ENCODE measurements around the gene GPC6.

DNA sequence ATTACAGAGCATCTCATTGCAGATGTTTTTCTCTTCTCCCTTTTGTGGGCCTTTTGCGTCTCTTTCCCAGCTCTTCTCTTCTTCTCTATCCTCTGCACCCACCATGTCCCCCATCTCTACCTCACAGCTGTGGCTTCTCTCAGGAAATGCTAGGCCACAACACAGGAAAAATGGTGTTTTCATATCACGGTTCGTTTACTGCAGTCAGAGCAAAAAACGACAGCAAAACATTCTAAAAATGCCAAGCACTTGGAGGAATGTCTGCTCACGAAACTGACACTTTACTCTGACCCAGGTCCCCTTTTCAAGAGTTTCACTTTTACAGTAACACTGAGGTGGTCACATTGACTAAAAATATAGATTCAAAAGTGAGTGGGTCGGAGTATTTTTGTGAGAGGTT lies 1100.7 kb downstream of the GPC6 start:
- TF ChIP-seq, protein P1, sequence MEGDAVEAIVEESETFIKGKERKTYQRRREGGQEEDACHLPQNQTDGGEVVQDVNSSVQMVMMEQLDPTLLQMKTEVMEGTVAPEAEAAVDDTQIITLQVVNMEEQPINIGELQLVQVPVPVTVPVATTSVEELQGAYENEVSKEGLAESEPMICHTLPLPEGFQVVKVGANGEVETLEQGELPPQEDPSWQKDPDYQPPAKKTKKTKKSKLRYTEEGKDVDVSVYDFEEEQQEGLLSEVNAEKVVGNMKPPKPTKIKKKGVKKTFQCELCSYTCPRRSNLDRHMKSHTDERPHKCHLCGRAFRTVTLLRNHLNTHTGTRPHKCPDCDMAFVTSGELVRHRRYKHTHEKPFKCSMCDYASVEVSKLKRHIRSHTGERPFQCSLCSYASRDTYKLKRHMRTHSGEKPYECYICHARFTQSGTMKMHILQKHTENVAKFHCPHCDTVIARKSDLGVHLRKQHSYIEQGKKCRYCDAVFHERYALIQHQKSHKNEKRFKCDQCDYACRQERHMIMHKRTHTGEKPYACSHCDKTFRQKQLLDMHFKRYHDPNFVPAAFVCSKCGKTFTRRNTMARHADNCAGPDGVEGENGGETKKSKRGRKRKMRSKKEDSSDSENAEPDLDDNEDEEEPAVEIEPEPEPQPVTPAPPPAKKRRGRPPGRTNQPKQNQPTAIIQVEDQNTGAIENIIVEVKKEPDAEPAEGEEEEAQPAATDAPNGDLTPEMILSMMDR (IDR thresholded peaks at IDR 0.05), result no peak
- TF ChIP-seq POLR2A (IDR thresholded peaks at IDR 0.05), result no peak

Data from uterus (tissue), 2 donors.